Superior temporal gyrus (tissue), 1 donor: ENCODE results near the gene PSMG2.

Source experiments
- DNase-seq: peaks from one replicate; pipeline ENCODE4 v3.0.0-alpha.2; 2016; ENCODE audit errors: extremely low spot score

Gene PSMG2

GRCh38 chr18:12702221-12703095 is at the start of gene PSMG2, which contains the start of gene CEP76:
Gene PSMG2, plus strand, starts transcription at chr18:12703042. Its CDS starts 66 bp downstream, at chr18:12703108.
Gene CEP76, minus strand, starts transcription at chr18:12702723. Its CDS starts 175 bp downstream, at chr18:12702548.
- DNase-seq, result peak; percentile 81

- DNase-seq, result no peak
These were observed 47.9 kb upstream of the PSMG2 start for GRCh38 chr18:12654971-12655370.

GRCh38 chr18:12656605-12656937 is 46.3 kb upstream of the PSMG2 start:
- no peak for DNase-seq

GRCh38 chr18:12656938-12657683 is 45.7 kb upstream of the PSMG2 start:
- peak; percentile 46 for DNase-seq

GRCh38 chr18:12657684-12658425 is 45.0 kb upstream of the PSMG2 start, which contains the start of gene SPIRE1:
Gene SPIRE1, minus strand, starts transcription at chr18:12658107. Its CDS starts 241 bp downstream, at chr18:12657866.
- DNase-seq, result peak; percentile 63

GRCh38 chr18:12658426-12659138 is 44.3 kb upstream of the PSMG2 start:
- DNase-seq, result peak; percentile 65

- peak; percentile 88 for DNase-seq
These were observed 42.8 kb upstream of the PSMG2 start for GRCh38 chr18:12659904-12660605.

GRCh38 chr18:12668041-12668440 is 34.8 kb upstream of the PSMG2 start:
- DNase-seq, result no peak

- DNase-seq, result no peak
These were observed 23.6 kb upstream of the PSMG2 start for GRCh38 chr18:12679183-12679786.

GRCh38 chr18:12686100-12686499 is 16.7 kb upstream of the PSMG2 start:
- no peak for DNase-seq

- DNase-seq, result no peak
These were observed 13.5 kb upstream of the PSMG2 start for GRCh38 chr18:12689256-12689850.

- no peak for DNase-seq
These were observed 10.6 kb upstream of the PSMG2 start for GRCh38 chr18:12692206-12692605.

GRCh38 chr18:12694032-12694431 is 8.8 kb upstream of the PSMG2 start:
- no peak for DNase-seq

- no peak for DNase-seq
These were observed 3.1 kb upstream of the PSMG2 start for GRCh38 chr18:12699747-12700146.

- DNase-seq, result no peak
These were observed 1.7 kb upstream of the PSMG2 start for GRCh38 chr18:12701161-12701560.

GRCh38 chr18:12703096-12703567 is 290 bp downstream of the PSMG2 start:
- no peak for DNase-seq

GRCh38 chr18:12703664-12704063 is 822 bp downstream of the PSMG2 start:
- no peak for DNase-seq

- DNase-seq, result no peak
These were observed 8.6 kb downstream of the PSMG2 start for GRCh38 chr18:12711446-12711845.

GRCh38 chr18:12721495-12722275 is 18.8 kb downstream of the PSMG2 start:
- DNase-seq, result no peak
